H9 (cell line): ENCODE results near the gene ANXA10. TPM values are rescaled to one million over a fixed set of nuclear protein-coding genes. Genes with fewer than 3 reads are reported as not detected.

Experiments
- DNase-seq: peaks from one replicate; pipeline ENCODE4 v3.0.0-alpha.2; 2017
- H2AFZ ChIP-seq: one replicate; pipeline ENCODE4 v1.6.1; 2013; ENCODE audit warnings: mild to moderate bottlenecking, low read length, control low read depth, moderate library complexity
- H2AK5ac ChIP-seq: 2 replicates; pipeline ENCODE4 v1.6.1; 2013; ENCODE audit warnings: low read length, control low read depth, mixed read lengths; ENCODE audit not compliant: insufficient read length
- H2BK120ac ChIP-seq: one replicate; pipeline ENCODE4 v1.6.1; 2013; ENCODE audit warnings: low read depth, mild to moderate bottlenecking, low read length, control low read depth, inconsistent platforms; ENCODE audit not compliant: poor library complexity, severe bottlenecking
- H2BK12ac ChIP-seq: 2 replicates; pipeline ENCODE4 v1.6.1; 2013; ENCODE audit warnings: low read length, control low read depth, mixed read lengths, low read depth; ENCODE audit not compliant: insufficient read length
- H2BK15ac ChIP-seq: 2 replicates; pipeline ENCODE4 v1.6.1; 2013; ENCODE audit warnings: low read depth, low read length, control low read depth
- H2BK20ac ChIP-seq: one replicate; pipeline ENCODE4 v1.6.1; 2013; ENCODE audit warnings: low read depth, mild to moderate bottlenecking, low read length, control low read depth, inconsistent platforms; ENCODE audit not compliant: poor library complexity, severe bottlenecking
- H2BK5ac ChIP-seq: 2 replicates; pipeline ENCODE4 v1.6.1; 2013; ENCODE audit warnings: low read length, control low read depth, mixed read lengths; ENCODE audit not compliant: insufficient read length
- H3K14ac ChIP-seq: 2 replicates; pipeline ENCODE4 v1.6.1; 2013; ENCODE audit warnings: low read length, control low read depth; ENCODE audit not compliant: insufficient read depth
- H3K18ac ChIP-seq: 2 replicates; pipeline ENCODE4 v1.6.1; 2013; ENCODE audit warnings: low read depth, mild to moderate bottlenecking, mixed read lengths, low read length, control low read depth; ENCODE audit not compliant: insufficient read length
- H3K23ac ChIP-seq: 2 replicates; pipeline ENCODE4 v1.6.1; 2013; ENCODE audit warnings: low read length, control low read depth, mixed read lengths, low read depth; ENCODE audit not compliant: insufficient read length
- H3K23me2 ChIP-seq: 2 replicates; pipeline ENCODE4 v1.6.1; 2013; ENCODE audit warnings: low read depth, mild to moderate bottlenecking, mixed read lengths, low read length, control low read depth; ENCODE audit not compliant: insufficient read length, poor library complexity, severe bottlenecking
- H3K27ac ChIP-seq: 2 replicates; pipeline ENCODE4 v1.5.1; 2013; ENCODE audit warnings: low read length, control low read depth, mixed read lengths, low read depth; ENCODE audit not compliant: insufficient read length
- H3K27me3 ChIP-seq: 2 replicates; pipeline ENCODE4 v1.6.1; 2013; ENCODE audit warnings: low read length, control low read depth, inconsistent platforms; ENCODE audit not compliant: insufficient read depth
- H3K4ac ChIP-seq: 2 replicates; pipeline ENCODE4 v1.6.1; 2013; ENCODE audit warnings: low read depth, mild to moderate bottlenecking, control low read depth, inconsistent platforms, low read length, moderate library complexity
- H3K4me1 ChIP-seq: 2 replicates; pipeline ENCODE4 v1.6.1; 2013; ENCODE audit warnings: low read length, control low read depth, inconsistent platforms; ENCODE audit not compliant: insufficient read depth
- H3K4me2 ChIP-seq: 2 replicates; pipeline ENCODE4 v1.6.1; 2013; ENCODE audit warnings: low read length, control low read depth, mixed read lengths; ENCODE audit not compliant: insufficient read length, insufficient read depth
- H3K56ac ChIP-seq: 2 replicates; pipeline ENCODE4 v1.6.1; 2013; ENCODE audit warnings: low read depth, mild to moderate bottlenecking, mixed read lengths, low read length, control low read depth; ENCODE audit not compliant: insufficient read length
- H3K79me1 ChIP-seq: 2 replicates; pipeline ENCODE4 v1.6.1; 2013; ENCODE audit warnings: low read depth, mild to moderate bottlenecking, moderate library complexity, low read length, control low read depth, inconsistent platforms; ENCODE audit not compliant: insufficient read depth, poor library complexity, severe bottlenecking
- H3K79me2 ChIP-seq: 2 replicates; pipeline ENCODE4 v1.6.1; 2013; ENCODE audit warnings: low read length, control low read depth, inconsistent platforms; ENCODE audit not compliant: insufficient read depth
- H3K9ac ChIP-seq: 2 replicates; pipeline ENCODE4 v1.6.1; 2013; ENCODE audit warnings: low read length, control low read depth, mixed read lengths; ENCODE audit not compliant: insufficient read length; ENCODE audit errors: extremely low read depth
- H3K9me3 ChIP-seq: one replicate; pipeline ENCODE4 v1.6.1; 2013; ENCODE audit warnings: low read depth, low read length, inconsistent platforms; ENCODE audit not compliant: control insufficient read depth
- H3T11ph ChIP-seq: one replicate; pipeline ENCODE4 v1.6.1; 2013; ENCODE audit warnings: mild to moderate bottlenecking, low read length, control low read depth, inconsistent platforms
- H4K20me1 ChIP-seq: one replicate; pipeline ENCODE4 v1.6.1; 2013; ENCODE audit not compliant: control insufficient read depth, insufficient read length, insufficient read depth
- H4K5ac ChIP-seq: 2 replicates; pipeline ENCODE4 v1.6.1; 2013; ENCODE audit warnings: low read depth, mild to moderate bottlenecking, mixed read lengths, low read length, control low read depth; ENCODE audit not compliant: insufficient read length
- H4K8ac ChIP-seq: replicated peaks from 2 replicates; pipeline ENCODE4 v1.6.1; 2013; ENCODE audit warnings: low read length, control low read depth, mixed read lengths, low read depth; ENCODE audit not compliant: insufficient read length
- H4K91ac ChIP-seq: 2 replicates; pipeline ENCODE4 v1.6.1; 2013; ENCODE audit warnings: low read depth, mild to moderate bottlenecking, moderate library complexity, mixed read lengths, low read length, control low read depth; ENCODE audit not compliant: insufficient read length
- H3K27ac Mint-ChIP-seq, 3 experiments: 2 replicates in 2 of 3; 3 replicates in 1 of 3; pipeline ENCODE4 v1.8.0; 2020 to 2021; ENCODE audit warnings: mixed read lengths in 3 of 3, mild to moderate bottlenecking in 1 of 3, moderate library complexity in 1 of 3
- H3K27me3 Mint-ChIP-seq: 2 replicates; pipeline ENCODE4 v1.8.0; 2021; ENCODE audit warnings: low read depth, mild to moderate bottlenecking, moderate library complexity, mixed read lengths
- H3K36me3 Mint-ChIP-seq, 3 experiments: 2 replicates in 2 of 3; 3 replicates in 1 of 3; pipeline ENCODE4 v1.8.0; 2020 to 2021; ENCODE audit warnings: low read depth in 3 of 3, mixed read lengths in 3 of 3; ENCODE audit not compliant: insufficient read depth in 1 of 3
- H3K4me1 Mint-ChIP-seq, 2 experiments: 2 replicates each; pipeline ENCODE4 v1.8.0; 2020; ENCODE audit warnings: mixed read lengths in 2 of 2
- H3K4me3 Mint-ChIP-seq, 2 experiments: 2 replicates in 1 of 2; 3 replicates in 1 of 2; pipeline ENCODE4 v1.8.0; 2020 to 2021; ENCODE audit warnings: mild to moderate bottlenecking in 2 of 2, mixed read lengths in 2 of 2, moderate library complexity in 1 of 2
- H3K9me3 Mint-ChIP-seq, 2 experiments: 2 replicates in 1 of 2; 3 replicates in 1 of 2; pipeline ENCODE4 v1.8.0; 2020; ENCODE audit warnings: mild to moderate bottlenecking in 2 of 2, mixed read lengths in 2 of 2, moderate library complexity in 1 of 2
- WGBS: extraction: QIAGEN DNeasy Blood & Tissue Kit; methylation state at CpG from one replicate; pipeline ENCODE4 v1.1.7; 2013; ENCODE audit warnings: missing lambda C conversion rate, low lambda C conversion rate, mixed read lengths; ENCODE audit not compliant: insufficient read length; ENCODE audit errors: extremely low coverage; 5-methylcytosine and 5-hydroxymethylcytosine counted together
- total RNA-seq: library from RNA; stranded (reverse); gene quantifications from 2 replicates; pipeline ENCODE4 v1.2.1, GENCODE V29; 2021
- TF ChIP-seq, protein P1 (sequence below): fragments of 200-600 bp; sonication (generic); conservative IDR thresholded peaks from 3 replicates; pipeline ENCODE4 v1.8.0; 2021; ENCODE audit warnings: antibody characterized with exemption, mild to moderate bottlenecking

ANXA10 gene
- total RNA-seq, 1 experiment from 2014 or later = not detected

DNA sequence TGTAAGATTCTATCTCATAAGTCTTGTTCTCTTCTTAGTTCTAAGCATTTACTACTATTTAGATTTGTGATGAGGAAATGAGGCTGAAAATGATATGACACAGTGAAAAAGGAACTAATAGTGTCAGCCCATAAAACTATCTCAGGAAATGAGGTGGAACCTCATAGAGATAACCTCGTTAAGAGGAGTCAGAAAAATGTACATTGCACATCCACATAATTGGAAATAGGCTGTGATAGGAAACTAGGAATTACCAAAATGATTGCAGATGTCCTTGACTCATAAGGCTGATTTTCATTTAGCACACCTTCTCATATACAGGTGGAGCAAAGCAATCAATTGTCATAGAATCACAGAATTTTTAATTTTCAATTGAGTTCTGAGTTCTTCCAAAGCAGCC is 26.8 kb downstream of the ANXA10 start:
- Histone ChIP-seq H2BK15ac (no peak overlapping the region), H4K91ac (no peak overlapping the region), H2BK5ac (no peak overlapping the region), H3K18ac (no peak overlapping the region), H2BK12ac (no peak overlapping the region), H3K79me2 (no peaks in the 10 kb centered on the region), H2AFZ (no peak overlapping the region), H3K9ac (no peak overlapping the region), H3K4ac (no peak overlapping the region), H3K14ac (no peak overlapping the region), H2AK5ac (no peak overlapping the region), H3K23me2 (no peaks in the 10 kb centered on the region), H3K4me2 (no peak overlapping the region), H3K79me1 (no peaks in the 10 kb centered on the region), H3K56ac (no peak overlapping the region), H3K23ac (no peak overlapping the region), H2BK20ac (no peak overlapping the region), H3K9me3 (no peaks in the 10 kb centered on the region), H3K4me1 (no peaks in the 10 kb centered on the region), H3K27ac (no peak overlapping the region), H2BK120ac (no peak overlapping the region), H4K20me1 (no peaks in the 10 kb centered on the region), H3T11ph (no peak overlapping the region), H4K5ac (no peak overlapping the region), H4K8ac (no peak overlapping the region), H3K27me3 (no peaks in the 10 kb centered on the region)
- Mint-ChIP-seq H3K4me1 (peaks cover 4% of the 10 kb centered on the region in 2 experiments; a peak in 2 of 4 replicates), H3K4me3 (no peak overlapping the region), H3K9me3 (peaks cover 0 to 3% of the 10 kb centered on the region in 2 experiments; a peak in 3 of 5 replicates), H3K27me3 (no peaks in the 10 kb centered on the region), H3K27ac (no peak overlapping the region; a peak in 1 of 7 replicates), H3K36me3 (peaks cover 0 to 4% (median 0%) of the 10 kb centered on the region in 3 experiments; a peak in 1 of 7 replicates)
- WGBS = no CpG with 5 or more reads among the region's 1 CpG
- TF ChIP-seq, protein P1, sequence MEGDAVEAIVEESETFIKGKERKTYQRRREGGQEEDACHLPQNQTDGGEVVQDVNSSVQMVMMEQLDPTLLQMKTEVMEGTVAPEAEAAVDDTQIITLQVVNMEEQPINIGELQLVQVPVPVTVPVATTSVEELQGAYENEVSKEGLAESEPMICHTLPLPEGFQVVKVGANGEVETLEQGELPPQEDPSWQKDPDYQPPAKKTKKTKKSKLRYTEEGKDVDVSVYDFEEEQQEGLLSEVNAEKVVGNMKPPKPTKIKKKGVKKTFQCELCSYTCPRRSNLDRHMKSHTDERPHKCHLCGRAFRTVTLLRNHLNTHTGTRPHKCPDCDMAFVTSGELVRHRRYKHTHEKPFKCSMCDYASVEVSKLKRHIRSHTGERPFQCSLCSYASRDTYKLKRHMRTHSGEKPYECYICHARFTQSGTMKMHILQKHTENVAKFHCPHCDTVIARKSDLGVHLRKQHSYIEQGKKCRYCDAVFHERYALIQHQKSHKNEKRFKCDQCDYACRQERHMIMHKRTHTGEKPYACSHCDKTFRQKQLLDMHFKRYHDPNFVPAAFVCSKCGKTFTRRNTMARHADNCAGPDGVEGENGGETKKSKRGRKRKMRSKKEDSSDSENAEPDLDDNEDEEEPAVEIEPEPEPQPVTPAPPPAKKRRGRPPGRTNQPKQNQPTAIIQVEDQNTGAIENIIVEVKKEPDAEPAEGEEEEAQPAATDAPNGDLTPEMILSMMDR = no peak
- no peak for DNase-seq
